Heart right ventricle (tissue), 16 donors: ENCODE data around the gene RPS6KA5. TPM values are rescaled to one million over a fixed set of nuclear protein-coding genes. Genes with fewer than 3 reads are reported as not detected.

Experiments
- ATAC-seq, 8 donors: fragments of 200-7000 bp; cut with Tn5 transposase; one replicate each; pipeline ENCODE4 v1.9.1; 2020; ENCODE audit warnings: mild to moderate bottlenecking in 8 of 8, moderate library complexity in 8 of 8, moderate number of reproducible peaks in 1 of 8
- DNase-seq, 2 donors: peaks; one replicate each; pipeline ENCODE4 v3.0.0-alpha.2; 2020
- H3K27ac ChIP-seq, 10 donors: fragments of 200-600 bp; sonication (generic) in 2 of 10; one replicate each; pipeline versions ENCODE4 v1.5.0 to v1.8.0; 2020 to 2022; ENCODE audit warnings: mild to moderate bottlenecking in 3 of 10
- H3K27me3 ChIP-seq, 7 donors: fragments of 200-600 bp; one replicate each; pipeline ENCODE4 v1.8.0; 2021 to 2022; ENCODE audit warnings: mild to moderate bottlenecking in 2 of 7
- H3K36me3 ChIP-seq, 9 donors: fragments of 200-600 bp; sonication (generic) in 1 of 9; one replicate each; pipeline versions ENCODE4 v1.5.0 to v1.8.0; 2020 to 2022; ENCODE audit warnings: mild to moderate bottlenecking in 2 of 9
- H3K4me1 ChIP-seq, 9 donors: fragments of 200-600 bp; sonication (generic) in 1 of 9; one replicate each; pipeline versions ENCODE4 v1.5.0 to v1.8.0; 2020 to 2022; ENCODE audit warnings: mild to moderate bottlenecking in 4 of 9
- H3K4me3 ChIP-seq, 10 donors: fragments of 200-600 bp; sonication (generic) in 2 of 10; one replicate each; pipeline versions ENCODE4 v1.5.0 to v1.8.0; 2020 to 2022; ENCODE audit warnings: mild to moderate bottlenecking in 7 of 10, moderate library complexity in 2 of 10
- H3K9me3 ChIP-seq, 11 donors: fragments of 200-600 bp in 10 of 11; sonication (generic) in 2 of 11; one replicate each; pipeline versions ENCODE4 v1.5.0 to v1.8.0; 2013 to 2022; ENCODE audit warnings: mild to moderate bottlenecking in 2 of 11, control low read depth in 1 of 11, moderate library complexity in 1 of 11
- WGBS, 2 donors: extraction: QIAGEN DNeasy Blood & Tissue Kit; methylation state at CpG; one replicate each; pipeline ENCODE4 v1.1.7; 2013; ENCODE audit warnings: inconsistent platforms in 1 of 2; 5-methylcytosine and 5-hydroxymethylcytosine counted together
- intact Hi-C, 10 donors: fragments of 100-400 bp; cut with DNase I; formaldehyde crosslinking; loops; one replicate each; pipeline versions ENCODE4 v1.11.1 to v1.14.2; 2022
- polyA plus RNA-seq, 2 donors: library from polyadenylated mRNA; stranded (reverse); fragments of 200-250 nt; gene quantifications; one replicate each; pipeline ENCODE4 v1.2.3, GENCODE V29; 2013
- total RNA-seq, 10 donors: library from RNA; stranded (reverse); fragmentation: NEBNext Ultra II Directional in 3 of 10; extraction: Animal tissue kit (Norgen Biotek cat#: 25700) in 3 of 10; gene quantifications; one replicate each; pipeline versions ENCODE4 v1.2.1 to v1.2.4, GENCODE V29; 2021 to 2023
- TF ChIP-seq, protein P1 (sequence below), 9 donors: fragments of 200-600 bp; sonication (generic) in 2 of 9; IDR thresholded peaks; one replicate each; pipeline versions ENCODE4 v1.5.0 to v1.8.0; 2021 to 2022; ENCODE audit warnings: antibody characterized with exemption in 9 of 9, mild to moderate bottlenecking in 5 of 9, moderate library complexity in 1 of 9
- donor health status: Arrhythmogenic right ventricular cardiomyopathy.
- donor health status: ischemic (EF 13 %, LVEDD 7.1; RV severe dilation, severe dysfunction).
- donor health status: healthy with polysubstance abuse.
- donor health status: DM: no; HTN: yes; CAD: no.
- donor health status: DM: no; HTN: no; CAD: no.
- donor health status: ischemic (EF 25% LVEDD 6.9; RV normal size, moderate dysfunction).
- donor health status: ischemic (EF 25% LVEDD 5.7; RV mildly dilated, moderate dysfunction).
- donor health status: healthy.
- donor health status: DM: yes; HTN: yes; CAD: no.
- donor health status: Ischemic cardiomyopathy.
- donor health status: ischemic (EF 35%, LVEDD 5.7; RV mildly dilated, moderate dysfunction).
- donor health status: nonischemic (EF 11% LVEDD 7.7; RV severe dilation, severe dysfunction).
- donor health status: DM: yes; HTN: yes; CAD: no.
- donor health status: PGD.
- donor health status: ischemic (EF 29% LVEDD 5.4; RV normal size, mild dysfunction).
- donor health status: nonischemic (EF 23%, LVEDD 6.1; RV moderate dilation, normal function).

Gene RPS6KA5
- total and polyA plus RNA-seq, 12 donors, result 0.84 to 22.5 (median 9.2) TPM

DNA sequence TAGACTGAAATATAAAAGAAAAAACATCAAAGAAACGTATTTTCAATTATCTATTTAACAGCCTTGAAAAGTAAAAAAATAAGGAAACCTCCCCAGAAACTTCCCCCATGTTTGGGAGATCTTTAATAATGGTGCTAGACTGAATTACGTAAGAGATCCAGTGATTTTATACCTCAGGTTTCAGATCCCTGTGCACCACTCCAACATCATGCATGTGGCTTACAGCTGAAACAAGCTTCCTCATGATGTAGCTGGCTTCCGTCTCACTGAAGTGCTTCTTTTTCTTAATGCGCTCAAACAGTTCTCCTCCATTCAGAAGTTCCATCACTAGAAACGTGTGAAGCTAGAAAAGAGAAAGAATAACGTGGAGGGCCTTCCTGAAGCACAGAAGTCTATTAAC, 166.2 kb downstream of the RPS6KA5 start:
- TF ChIP-seq, protein P1, sequence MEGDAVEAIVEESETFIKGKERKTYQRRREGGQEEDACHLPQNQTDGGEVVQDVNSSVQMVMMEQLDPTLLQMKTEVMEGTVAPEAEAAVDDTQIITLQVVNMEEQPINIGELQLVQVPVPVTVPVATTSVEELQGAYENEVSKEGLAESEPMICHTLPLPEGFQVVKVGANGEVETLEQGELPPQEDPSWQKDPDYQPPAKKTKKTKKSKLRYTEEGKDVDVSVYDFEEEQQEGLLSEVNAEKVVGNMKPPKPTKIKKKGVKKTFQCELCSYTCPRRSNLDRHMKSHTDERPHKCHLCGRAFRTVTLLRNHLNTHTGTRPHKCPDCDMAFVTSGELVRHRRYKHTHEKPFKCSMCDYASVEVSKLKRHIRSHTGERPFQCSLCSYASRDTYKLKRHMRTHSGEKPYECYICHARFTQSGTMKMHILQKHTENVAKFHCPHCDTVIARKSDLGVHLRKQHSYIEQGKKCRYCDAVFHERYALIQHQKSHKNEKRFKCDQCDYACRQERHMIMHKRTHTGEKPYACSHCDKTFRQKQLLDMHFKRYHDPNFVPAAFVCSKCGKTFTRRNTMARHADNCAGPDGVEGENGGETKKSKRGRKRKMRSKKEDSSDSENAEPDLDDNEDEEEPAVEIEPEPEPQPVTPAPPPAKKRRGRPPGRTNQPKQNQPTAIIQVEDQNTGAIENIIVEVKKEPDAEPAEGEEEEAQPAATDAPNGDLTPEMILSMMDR (IDR thresholded peaks at IDR 0.05), result no peak
- H3K27ac ChIP-seq, result no peak overlapping the region
- ATAC-seq (no peak), DNase-seq (no peak)
- H3K4me3 ChIP-seq, result no peak overlapping the region
- H3K9me3 ChIP-seq, result no peaks in the 10 kb centered on the region
- WGBS, 2 donors, result 80 to 83% methylated on average over 6 of the region's 6 CpGs
- H3K36me3 ChIP-seq, result peaks cover 0 to 39% (median 5%) of the 10 kb centered on the region in 9 donors
- H3K4me1 ChIP-seq, result peaks cover 0 to 19% (median 5%) of the 10 kb centered on the region in 9 donors
- intact Hi-C loops, result loop anchor here in 2 of 10 donors (10.0 kb wide), 1 partner anchor 589 kb away; no protein-coding TSS in a partner anchor
- H3K27me3 ChIP-seq, result no peaks in the 10 kb centered on the region

- H3K4me1 ChIP-seq, result peaks cover 0 to 19% (median 5%) of the 10 kb centered on the region in 9 donors
- no peak overlapping the region for H3K27ac ChIP-seq
- intact Hi-C loops, result loop anchor here in 2 of 10 donors (10.0 kb wide), 1 partner anchor 589 kb away; no protein-coding TSS in a partner anchor
- ATAC-seq, result no peak
- TF ChIP-seq, protein P1 (IDR thresholded peaks at IDR 0.05), result no peak
- no peaks in the 10 kb centered on the region for H3K27me3 ChIP-seq
- 84 to 86% methylated on average over 2 of the region's 2 CpGs for WGBS, 2 donors
- H3K36me3 ChIP-seq, result peaks cover 0 to 32% (median 5%) of the 10 kb centered on the region in 9 donors
- DNase-seq, result no peak
- H3K9me3 ChIP-seq, result no peaks in the 10 kb centered on the region
- H3K4me3 ChIP-seq, result no peak overlapping the region
Measured at GRCh38 chr14:90893510-90893909, 166.9 kb downstream of the RPS6KA5 start.

GRCh38 chr14:90892970-90893369, 167.5 kb downstream of the RPS6KA5 start:
- Histone ChIP-seq H3K4me3 (no peak overlapping the region), H3K9me3 (no peaks in the 10 kb centered on the region), H3K27ac (no peak overlapping the region), H3K27me3 (no peaks in the 10 kb centered on the region), H3K4me1 (peaks cover 0 to 19% (median 5%) of the 10 kb centered on the region in 9 donors), H3K36me3 (peaks cover 0 to 27% (median 3%) of the 10 kb centered on the region in 9 donors)
- TF ChIP-seq, protein P1 (IDR thresholded peaks at IDR 0.05), result no peak
- peak in 1 of 8 donors; percentile 52 for ATAC-seq
- intact Hi-C loops, result loop anchor here in 2 of 10 donors (10.0 kb wide), 1 partner anchor 588 kb away; no protein-coding TSS in a partner anchor
- no peak for DNase-seq

- Histone ChIP-seq H3K27ac (no peak overlapping the region), H3K4me3 (no peak overlapping the region), H3K36me3 (peaks cover 0 to 15% (median 0%) of the 10 kb centered on the region in 9 donors), H3K27me3 (no peaks in the 10 kb centered on the region), H3K4me1 (peaks cover 0 to 19% (median 5%) of the 10 kb centered on the region in 9 donors), H3K9me3 (no peaks in the 10 kb centered on the region)
- ATAC-seq (no peak), DNase-seq (no peak)
- TF ChIP-seq, protein P1 (IDR thresholded peaks at IDR 0.05), result no peak
- 96 to 98% methylated on average over 1 of the region's 1 CpG for WGBS, 2 donors
- intact Hi-C loops, result loop anchor here in 2 of 10 donors (10.0 kb wide), 1 partner anchor 587 kb away; no protein-coding TSS in a partner anchor
Measured at GRCh38 chr14:90891326-90891725, 169.1 kb downstream of the RPS6KA5 start.
